ENCODE measurements around the gene ZNF90.
"Not testable (repeated sequence)": the region's sequence is repeated elsewhere in the genome, so short reads cannot be mapped to it uniquely, and the experiment has no call there.

The ZNF90 gene

DNA sequence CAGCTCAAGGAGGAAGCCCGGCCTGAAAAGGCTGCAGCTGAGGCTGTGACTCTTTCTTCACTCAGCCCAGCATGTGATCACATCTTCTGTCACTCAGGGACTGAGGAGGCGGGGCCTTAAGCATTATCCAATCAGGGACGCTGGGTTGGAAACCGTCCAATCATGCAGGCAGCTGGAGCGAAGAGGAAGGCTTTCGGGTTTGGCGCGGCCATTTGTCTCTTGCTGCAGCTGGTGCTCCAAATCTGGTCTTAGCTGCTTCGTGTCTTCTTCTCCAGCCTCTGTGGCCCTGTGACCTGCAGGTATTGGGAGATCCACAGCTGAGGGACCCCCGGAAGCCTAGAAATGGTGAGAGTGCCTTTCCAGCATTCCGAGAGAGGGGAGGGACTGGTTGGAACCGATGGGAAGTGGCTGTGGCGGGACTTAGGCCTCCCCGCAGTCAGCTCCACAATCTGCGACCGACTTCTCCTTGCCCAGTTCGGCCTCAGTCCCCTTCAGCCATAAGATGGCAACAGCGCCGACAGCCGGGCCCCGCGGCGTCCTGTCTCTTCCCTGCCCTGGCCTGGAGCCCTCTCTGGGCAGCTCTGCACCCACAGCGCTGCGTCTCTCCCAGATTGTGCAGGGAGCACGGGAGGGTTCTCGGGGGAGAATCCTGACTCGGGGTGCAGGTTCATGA, at the start of gene ZNF90:
Gene ZNF90 (plus strand): TSS at position 210 of the 673 bp plus-strand sequence. CDS start 133 bp downstream, at position 343.
- DNase-seq, result peak; percentile 89

DNA sequence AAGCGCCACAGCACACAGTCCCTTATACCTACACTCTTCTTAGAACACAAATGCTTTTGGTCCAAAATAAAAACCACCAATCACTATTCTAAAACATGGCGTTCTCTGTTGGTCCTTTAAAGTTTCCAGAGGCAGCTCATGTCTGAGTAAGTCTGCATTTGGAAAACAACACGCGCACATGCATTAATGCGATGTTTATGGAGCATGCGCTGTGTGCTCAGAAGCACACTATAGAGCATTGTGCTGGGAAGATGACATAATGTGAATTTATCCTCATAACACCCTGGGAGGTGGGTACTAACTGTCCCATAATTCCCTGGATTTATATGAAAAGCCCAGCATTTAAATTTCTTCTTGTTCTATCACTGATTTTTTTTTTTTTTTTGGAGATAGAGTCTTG, 49.2 kb upstream of the ZNF90 start:
- DNase-seq, result no peak

DNA sequence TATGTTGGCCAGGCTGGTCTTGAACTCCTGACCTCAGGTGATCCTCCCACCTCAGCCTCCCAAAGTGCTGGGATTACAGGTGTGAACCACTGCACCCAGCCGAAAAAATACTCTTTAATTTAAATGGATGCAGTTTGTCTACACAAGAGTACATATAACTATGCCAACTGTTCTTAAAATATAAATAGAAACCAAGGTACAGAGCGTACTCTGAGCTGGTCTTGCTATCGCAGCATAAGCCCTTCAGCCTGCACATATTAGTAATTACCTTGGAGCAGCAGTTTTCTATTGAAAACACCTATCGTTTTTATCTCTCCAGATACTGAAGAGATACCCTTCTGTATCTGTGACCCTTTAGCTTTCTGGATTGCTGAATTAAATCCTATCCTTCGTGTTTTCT, 41.9 kb upstream of the ZNF90 start:
- no peak for DNase-seq

DNA sequence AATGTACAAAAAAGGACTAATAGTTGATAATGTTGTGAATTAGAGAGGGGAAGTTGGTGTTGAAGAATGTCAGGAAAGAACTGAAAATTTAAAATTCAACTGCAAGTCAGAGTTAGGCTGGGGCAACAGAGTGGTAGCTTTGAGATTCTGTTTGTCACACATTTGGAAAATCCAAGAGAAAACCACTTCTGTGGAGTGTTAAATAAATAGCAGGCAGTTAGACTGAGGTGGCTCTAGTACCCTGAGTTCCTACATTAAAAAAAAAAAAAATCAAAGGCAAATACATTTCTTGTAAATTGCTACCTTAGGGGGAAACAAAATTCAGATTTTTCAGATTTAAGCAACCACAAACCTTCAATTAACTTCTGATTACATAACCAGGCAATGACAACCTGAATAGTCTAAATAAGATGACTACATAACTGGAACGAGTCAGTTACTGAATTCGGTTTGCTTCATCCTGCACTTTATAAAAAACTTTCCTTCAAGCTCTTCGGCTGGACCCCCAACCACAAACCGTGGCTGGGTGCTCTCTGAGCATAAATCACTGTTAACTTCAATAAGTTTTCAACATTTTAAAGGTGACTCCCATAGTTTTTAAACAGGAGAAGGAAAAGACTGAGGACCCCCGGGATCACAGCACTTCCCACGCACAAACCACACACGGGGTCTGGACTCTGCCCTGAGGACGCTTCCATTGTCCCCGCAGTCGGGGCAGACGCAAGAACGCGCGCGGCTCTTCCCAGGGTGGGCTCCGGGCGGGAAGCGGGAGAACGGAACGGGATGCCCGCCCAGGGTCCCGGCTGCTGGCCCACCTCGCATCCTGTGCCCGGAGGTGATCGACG, 39.2 kb upstream of the ZNF90 start:
- DNase-seq, result no peak

DNA sequence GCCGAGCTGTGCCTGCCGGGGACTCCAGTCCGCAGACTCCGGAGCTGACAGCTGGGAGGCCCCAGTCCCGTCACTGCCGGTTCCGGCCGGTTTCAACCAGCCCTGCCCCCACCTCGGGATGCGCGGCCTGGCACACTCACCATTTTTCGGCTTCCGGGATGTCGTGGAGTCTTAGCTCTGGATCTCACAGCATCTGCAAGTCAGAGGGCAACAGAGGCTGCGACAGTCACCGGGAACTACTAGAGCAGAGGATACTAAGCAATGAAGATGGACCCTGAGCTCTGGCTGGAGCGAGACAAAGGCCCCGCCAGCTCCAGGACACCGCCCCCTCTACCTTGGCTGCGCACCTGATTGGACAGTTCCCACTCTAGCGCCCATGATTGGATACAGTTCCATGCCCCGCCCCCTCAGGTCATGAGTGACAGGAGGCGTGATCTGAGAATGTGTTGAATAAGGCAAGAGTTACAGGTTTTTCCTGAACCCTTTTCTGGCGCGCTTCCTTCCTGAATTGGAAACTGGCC, 38.5 kb upstream of the ZNF90 start, which contains the start of gene ZNF682:
Gene ZNF682 (minus strand): TSS at position 303 of the 521 bp plus-strand sequence. CDS start 160 bp downstream, at position 143.
- peak; percentile 92 for DNase-seq

DNA sequence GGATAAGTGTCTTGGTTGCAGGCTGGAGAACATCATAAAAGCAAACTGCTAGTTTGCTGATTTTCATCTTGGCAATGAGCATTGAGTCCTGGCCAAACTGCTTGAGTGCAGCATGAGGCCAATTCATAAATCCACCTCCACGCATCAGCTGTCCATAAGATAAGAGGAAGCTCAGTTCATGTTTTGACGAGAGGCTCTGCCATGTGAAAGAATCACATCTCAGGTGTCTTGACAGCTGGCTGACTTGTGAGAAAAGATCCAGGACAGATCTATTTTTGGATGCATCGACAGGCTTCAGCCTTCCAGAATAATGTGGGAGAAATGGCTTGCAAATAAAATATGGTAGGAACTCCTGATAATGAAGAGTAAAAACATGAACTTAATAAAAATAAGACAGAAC, 33.1 kb upstream of the ZNF90 start:
- DNase-seq, result no peak

DNA sequence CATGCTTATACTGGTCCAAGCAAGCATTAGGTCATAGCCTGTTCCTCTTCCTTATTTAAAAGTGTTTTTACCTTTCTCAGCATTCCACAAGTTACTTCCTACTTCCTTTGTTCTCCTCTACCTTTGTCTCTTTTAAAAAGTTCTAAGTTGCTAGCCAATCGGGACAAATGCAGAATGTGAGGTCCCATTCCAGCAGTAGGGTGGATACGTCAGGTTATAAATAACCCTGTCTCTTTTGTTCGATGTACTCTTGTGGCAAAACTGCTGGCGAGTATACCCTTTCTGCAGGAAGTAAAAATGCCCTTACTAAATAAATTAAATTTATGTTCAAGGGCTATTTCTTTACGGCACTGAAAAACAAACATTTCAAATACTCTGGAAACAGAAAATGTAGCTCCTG, 32.1 kb upstream of the ZNF90 start:
- not testable (repeated sequence) for DNase-seq

DNA sequence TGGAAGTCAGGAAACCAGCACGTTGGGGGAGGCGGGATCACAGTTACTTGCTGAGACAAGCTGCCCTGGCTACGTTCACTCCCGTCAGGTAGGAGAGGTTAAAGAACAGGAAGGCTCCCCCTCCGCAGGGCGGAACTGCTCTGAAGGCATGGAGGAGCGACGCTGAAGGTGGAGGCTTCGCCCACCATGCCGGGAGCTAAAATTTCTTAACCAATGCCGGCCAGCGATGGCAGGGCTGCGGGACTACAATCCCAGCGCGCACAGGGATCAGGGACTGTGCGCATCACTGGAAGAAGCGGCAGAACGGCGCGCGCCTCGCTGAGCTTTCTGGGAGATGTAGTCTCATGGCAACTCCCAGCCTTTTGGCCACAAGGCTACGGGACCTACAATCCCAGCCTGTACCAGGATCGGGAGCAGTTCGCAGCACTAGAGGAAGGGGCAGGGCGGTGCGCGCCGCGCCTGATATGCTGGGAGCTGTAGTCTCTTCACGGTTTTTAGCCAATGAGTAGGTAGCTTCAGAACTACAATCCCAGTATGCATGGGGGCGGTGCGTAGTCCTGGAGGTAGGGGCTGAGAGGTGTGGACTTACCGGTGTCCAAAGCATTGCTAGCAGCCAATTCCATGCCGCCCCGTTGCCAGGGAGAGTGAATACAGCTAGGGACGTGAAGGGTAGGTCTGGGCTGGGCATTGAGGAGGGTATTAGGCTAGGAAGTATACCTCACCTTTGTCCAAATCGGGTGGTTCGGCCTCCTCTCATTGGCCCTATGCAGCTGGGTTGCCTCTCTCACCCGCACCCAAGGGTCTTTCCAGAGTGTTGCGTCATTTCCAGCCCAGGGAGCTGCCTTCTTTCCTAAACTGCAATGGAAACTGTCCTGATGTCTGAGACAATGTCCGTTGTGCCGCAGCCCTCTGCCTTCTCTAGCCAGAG, 25.7 kb upstream of the ZNF90 start:
- peak; percentile 64 for DNase-seq

DNA sequence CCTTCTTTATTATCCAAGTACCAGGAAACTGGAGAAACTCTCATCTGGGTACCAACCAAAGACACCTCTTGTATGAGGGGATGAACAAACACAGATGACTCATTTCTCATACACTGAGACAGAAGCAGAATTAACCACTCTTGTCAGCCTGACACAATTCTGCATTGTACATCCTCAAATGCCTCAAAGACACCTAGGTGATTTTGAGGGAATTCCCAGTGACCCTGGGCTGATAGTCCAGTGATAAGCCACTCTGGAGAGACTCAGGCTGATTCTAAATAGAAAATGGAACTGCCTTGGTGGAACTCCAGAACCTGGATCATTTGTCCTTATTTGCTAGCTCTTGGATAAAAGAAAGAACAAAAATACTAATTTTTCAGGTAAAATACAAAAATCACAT, 19.1 kb upstream of the ZNF90 start:
- not testable (repeated sequence) for DNase-seq

DNA sequence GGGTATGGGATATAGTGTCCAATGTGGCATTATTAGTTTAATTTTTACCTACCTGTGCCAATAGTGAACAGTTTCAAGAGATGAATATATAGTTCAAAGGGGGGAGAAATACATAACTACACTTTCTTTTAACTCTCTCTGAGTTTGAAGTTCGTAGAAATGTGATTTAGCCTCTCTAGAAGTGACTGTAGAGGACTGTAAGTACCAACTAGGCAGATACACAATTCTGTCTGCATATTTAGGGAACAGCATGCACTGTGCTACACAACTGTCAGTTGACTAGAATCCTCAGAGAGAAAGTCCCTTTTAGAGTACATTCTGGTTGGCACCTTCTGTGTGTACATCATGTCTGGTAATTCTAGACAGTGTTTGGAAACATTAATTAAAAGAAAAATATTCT, 17.5 kb upstream of the ZNF90 start:
- no peak for DNase-seq

DNA sequence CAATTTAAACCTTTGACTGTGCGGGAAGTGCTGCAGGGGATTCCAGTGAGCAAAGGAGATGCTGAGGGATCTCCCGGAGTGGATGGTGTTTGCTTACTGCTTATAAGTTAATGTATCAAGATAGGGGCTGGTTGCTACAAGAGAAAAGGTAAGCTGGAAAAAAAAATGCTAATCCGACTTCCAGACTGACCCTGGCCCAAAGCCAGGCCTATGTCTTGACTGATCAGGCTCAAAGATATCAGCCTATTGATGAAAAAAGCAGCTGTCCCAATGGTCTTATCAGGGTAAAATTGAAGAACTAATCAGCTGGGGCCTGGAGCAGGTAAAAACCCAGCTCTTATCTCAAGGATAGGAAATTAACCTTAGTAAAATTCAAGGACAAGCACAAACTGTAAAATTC, 10.9 kb upstream of the ZNF90 start:
- no peak for DNase-seq

DNA sequence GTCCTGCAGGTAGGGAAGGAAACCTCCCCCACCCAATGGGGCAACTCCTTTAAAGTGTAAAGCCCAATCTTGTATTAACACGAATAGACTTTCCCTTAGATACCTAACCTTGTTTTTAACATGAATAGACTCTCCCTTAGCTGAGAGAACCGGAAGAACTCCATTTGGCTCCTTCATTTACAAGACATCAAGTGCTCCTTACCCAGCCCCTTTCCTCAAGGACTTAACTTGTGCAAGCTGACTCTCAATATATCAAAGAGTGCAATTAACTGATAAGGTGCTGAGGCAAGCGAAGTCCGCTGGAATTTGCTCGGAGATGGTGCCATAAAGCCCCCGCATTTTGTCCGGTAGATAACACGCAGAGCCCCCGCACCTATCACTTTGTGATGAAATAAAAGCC, 9.9 kb upstream of the ZNF90 start:
- DNase-seq, result no peak

DNA sequence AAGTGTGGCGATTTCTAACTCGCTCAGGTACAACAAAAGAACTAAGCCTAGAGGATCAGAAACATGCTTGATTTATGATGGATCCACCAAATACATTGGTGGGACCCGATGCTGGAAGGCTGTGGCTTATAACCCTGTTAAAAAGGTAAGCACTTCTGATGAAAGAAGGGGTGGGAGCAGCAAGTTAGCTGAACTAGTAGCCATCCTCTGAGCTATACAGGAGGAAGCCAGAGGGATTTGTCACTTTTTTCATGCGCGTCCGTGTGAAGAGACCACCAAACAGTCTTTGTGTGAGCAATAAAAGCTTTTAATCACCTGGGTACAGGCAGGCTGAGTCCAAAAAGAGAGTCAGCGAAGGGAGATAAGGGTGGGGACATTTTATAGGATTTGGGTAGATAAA, 9.2 kb upstream of the ZNF90 start:
- not testable (repeated sequence) for DNase-seq

DNA sequence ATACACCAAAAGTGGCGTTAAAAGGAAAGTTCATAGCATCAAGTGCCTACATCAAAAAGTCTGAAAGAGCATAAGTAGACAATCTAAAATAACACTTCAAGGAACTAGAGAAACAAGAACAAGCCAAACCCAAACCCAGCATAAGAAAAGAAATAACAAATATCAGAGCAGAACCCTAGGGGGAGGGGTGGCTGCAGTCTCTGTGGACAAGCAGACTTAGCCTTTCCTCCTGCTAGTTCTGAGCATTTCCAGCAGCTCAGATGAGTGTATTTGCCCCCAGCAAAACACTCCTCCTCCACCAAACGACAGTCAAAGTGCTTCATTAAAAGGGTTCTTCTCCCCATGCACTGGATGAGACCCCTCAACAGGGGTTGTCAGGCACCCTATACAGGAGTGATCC, 7.1 kb upstream of the ZNF90 start:
- DNase-seq, result no peak

DNA sequence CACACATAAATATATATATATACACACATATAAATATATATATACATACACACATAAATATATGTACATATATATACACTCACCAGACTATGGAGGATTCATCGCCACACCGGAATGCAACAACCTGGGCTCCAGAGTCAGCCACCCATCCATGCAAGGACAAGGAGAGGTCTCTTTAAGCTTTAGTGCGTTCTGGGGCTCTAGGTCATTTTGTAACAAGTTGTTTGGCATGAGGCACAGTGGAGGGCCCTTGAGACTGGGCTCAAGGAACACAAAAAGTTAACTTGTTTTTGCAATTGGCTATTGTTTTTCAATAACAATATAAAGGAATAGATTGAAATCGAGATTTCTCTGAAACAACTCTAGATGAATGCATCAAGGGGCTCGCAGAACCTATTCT, 4.9 kb upstream of the ZNF90 start:
- DNase-seq, result no peak

DNA sequence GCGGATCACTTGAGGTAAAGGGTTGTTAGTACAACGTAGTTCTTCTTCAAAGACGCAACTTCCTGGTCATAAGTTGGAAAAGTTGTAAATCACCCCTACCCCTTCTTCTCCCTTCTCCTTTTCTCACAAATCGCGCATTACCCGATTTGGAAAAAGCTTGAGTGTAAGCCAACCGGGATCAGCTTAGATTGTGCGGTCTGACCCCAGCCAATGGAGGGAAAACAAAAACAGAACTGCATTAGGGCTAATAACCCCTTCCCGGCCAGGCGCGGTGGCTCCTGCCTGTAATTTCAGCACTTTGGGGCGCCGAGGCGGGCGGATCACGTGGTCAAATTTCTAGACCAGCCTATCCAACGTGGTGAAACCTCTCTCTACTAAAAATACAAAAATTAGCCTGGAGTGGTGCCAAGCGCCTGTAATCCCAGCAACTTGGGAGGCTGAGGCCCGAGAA, 806 bp downstream of the ZNF90 start:
- no peak for DNase-seq

DNA sequence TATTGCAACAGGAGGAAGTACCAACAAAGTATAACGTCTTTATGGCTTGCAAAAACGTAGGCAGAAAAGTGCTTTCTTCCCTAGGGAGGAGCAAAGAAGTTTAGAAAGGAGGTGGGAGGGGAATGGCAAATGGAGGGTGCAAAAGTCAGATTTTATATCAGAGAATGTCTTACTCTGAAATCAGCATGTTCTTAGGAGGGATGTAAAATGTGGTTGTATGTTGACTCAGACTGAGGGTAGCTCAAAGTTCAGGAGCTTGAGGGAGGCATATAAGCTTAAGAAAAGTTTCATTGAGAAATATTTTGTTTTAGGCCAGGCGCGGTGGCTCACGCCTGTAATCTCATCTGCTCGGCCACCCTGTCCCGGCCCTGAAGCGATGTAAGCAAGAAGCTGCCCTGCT, 1.7 kb downstream of the ZNF90 start:
- no peak for DNase-seq

DNA sequence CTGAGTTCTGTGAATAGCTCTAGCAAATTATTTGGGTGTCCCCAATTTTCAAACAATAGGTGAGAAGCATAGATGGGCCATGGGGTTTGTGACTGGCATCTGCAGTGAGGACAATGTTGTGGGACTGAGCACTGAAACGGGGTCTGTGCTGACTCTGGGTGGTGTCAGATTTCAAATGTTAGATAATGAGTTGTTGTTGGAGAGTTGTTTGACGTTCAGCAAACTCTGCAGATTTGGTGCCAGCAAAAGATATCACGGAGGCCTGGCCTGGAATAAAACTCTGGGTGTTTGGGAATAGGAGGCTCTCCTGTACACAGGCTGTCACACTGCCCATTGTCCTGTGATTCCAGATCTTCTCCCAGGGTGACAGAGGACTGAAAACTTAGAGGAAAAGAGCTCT, 2.9 kb downstream of the ZNF90 start:
- no peak for DNase-seq

DNA sequence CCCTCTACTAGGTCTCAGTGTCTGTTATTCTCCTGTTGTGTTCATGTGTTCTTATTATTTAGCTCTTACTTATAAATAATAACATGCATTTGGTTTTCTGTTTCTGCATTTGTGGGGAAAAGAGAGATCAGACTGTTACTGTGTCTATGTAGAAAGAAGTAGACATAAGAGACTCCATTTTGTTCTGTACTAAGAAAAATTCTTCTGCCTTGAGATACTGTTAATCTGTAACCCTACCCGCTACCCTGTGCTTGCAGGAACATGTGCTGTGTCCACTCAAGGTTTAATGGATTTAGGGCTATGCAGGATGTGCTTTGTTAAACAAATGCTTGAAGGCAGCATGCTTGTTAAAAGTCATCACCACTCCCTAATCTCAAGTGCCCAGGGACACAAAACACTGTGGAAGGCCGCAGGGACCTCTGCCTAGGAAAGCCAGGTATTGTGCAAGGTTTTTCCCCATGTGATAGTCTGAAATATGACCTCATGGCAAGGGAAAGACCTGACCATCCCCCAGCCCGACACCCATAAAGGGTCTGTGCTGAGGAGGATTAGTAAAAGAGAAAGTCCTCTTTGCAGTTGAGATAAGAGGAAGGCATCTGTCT, 4.5 kb downstream of the ZNF90 start:
- not testable (repeated sequence) for DNase-seq

DNA sequence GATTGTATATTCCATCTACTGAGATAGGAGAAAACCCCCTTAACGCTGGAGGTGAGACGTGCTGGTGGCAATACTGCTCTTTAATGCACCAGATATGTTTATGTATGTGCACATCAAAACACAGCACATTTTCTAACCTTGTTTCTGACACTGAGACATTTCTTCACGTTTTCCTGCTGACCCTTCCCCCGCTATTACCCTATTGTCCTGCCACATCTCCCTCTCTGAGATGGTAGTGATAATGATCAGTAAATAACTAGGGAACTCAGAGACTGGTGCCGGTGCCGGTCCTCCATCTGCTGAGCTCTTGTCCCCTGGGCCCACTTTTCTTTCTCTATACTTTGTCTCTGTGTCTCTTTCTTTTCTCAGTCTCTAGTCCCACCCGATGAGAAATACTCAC, 5.1 kb downstream of the ZNF90 start:
- DNase-seq, result not testable (repeated sequence)

DNA sequence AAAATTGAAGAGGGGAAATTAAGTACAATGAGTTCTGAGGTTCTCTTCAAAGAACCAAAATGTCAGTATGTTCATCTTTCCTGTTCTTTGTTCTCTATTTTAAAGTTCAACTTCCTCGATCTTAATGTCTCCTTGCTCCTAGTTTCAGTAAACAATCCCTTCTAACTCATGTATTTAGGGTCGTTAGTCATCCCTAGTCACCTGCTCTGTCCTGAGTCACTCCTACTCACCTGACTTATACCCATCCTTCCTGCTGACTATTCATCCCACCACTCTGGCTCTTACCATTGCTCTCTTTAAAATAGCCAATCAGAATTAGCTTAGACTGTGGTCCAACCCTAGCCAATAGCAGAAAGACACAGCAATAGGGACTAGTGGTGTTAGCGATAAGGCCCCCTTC, 24.3 kb downstream of the ZNF90 start:
- no peak for DNase-seq

DNA sequence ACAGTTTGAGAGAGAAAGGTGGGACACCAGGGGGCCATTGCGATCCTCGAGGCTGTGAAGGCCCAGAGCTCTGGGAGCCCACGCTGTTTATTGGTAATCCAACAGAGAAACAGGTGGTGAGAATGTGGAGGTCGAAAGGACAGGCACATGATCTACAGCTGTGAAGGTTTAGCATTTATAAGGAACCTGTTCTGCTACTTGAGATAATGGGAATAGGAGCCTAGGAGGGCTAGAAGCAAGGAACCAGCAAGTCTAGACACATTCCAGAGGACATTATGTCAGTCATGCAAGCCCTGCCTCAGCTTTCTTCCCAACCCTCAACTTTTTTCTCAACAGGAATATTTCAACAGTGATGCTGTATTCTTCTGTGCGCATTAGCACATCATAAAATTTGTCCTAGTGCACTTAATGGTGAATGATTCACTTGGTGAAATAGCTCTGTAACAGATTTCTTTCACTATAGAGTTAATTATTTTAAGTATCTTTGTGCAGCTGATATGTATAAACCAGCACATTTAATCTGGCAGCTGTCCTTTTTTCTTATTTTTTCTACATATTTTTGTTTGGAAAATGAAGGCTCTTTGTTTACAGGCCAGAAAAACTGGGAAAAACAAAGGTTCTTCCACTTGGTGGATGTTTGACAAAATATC, 25.4 kb downstream of the ZNF90 start:
- no peak for DNase-seq
